Measurements from ENCODE around the gene GARNL3.

Gene GARNL3

GRCh38 chr9:127264462-127265219 is at the start of gene GARNL3:
GARNL3 (plus strand) TSS chr9:127264774; CDS start chr9:127264878, 104 bp downstream.
- TF ChIP-seq CTCF (IDR thresholded peaks at IDR 0.05; ENCODE audit: insufficient read depth, low read length, missing control alignments): no peak
- CTCF ChIA-PET: interaction anchor here (0.6 kb wide), 1 partner anchor 773 kb away, joined by 3 read pairs; no protein-coding TSS in a partner anchor
- POLR2A ChIA-PET: no interaction called here
- no peak for DNase-seq (ENCODE audit: low read depth, low spot score)
- H3K4me3 ChIP-seq (ENCODE audit: low read depth, low read length): no peak within 1 kb of the TSS

GRCh38 chr9:127215268-127216209 is 49.0 kb upstream of the GARNL3 start:
- TF ChIP-seq CTCF (IDR thresholded peaks at IDR 0.05; ENCODE audit: insufficient read depth, low read length, missing control alignments): no peak
- CTCF ChIA-PET: interaction anchor here (0.8 to 8.7 kb wide), 18 partner anchors 9 to 706 kb away, joined by 3 to 78 read pairs (median 4); partner anchors contain the start of gene ZNF79
- no peak overlapping the region for H3K4me3 ChIP-seq (ENCODE audit: low read depth, low read length)
- DNase-seq (ENCODE audit: low read depth, low spot score): no peak
- POLR2A ChIA-PET: interaction anchor here (0.9 kb wide), 1 partner anchor 235 kb away, joined by 4 read pairs; no protein-coding TSS in a partner anchor

- ChIA-PET POLR2A (no interaction called here), CTCF (interaction anchor here (1.5 to 8.7 kb wide), 5 partner anchors 8 to 251 kb away, joined by 6 to 78 read pairs (median 17); no protein-coding TSS in a partner anchor)
- no peak for TF ChIP-seq CTCF (IDR thresholded peaks at IDR 0.05; ENCODE audit: insufficient read depth, low read length, missing control alignments)
- DNase-seq (ENCODE audit: low read depth, low spot score): no peak
- no peak overlapping the region for H3K4me3 ChIP-seq (ENCODE audit: low read depth, low read length)
Measured at GRCh38 chr9:127216210-127216887, 48.2 kb upstream of the GARNL3 start.

GRCh38 chr9:127216888-127217217 is 47.7 kb upstream of the GARNL3 start:
- POLR2A ChIA-PET: no interaction called here

GRCh38 chr9:127218818-127219217 is 45.8 kb upstream of the GARNL3 start:
- H3K4me3 ChIP-seq (ENCODE audit: low read depth, low read length): no peak overlapping the region
- no peak for DNase-seq (ENCODE audit: low read depth, low spot score)
- CTCF ChIA-PET: interaction anchor here (1.0 kb wide), 1 partner anchor 15 kb away, joined by 3 read pairs; no protein-coding TSS in a partner anchor
- POLR2A ChIA-PET: no interaction called here
- no peak for TF ChIP-seq CTCF (IDR thresholded peaks at IDR 0.05; ENCODE audit: insufficient read depth, low read length, missing control alignments)

More at GRCh38 chr9:127216888-127217217, 47.7 kb upstream of the GARNL3 start:
- CTCF ChIA-PET: interaction anchor here (1.5 to 8.7 kb wide), 3 partner anchors 18 to 252 kb away, joined by 6 to 78 read pairs (median 9); no protein-coding TSS in a partner anchor
- TF ChIP-seq CTCF (IDR thresholded peaks at IDR 0.05; ENCODE audit: insufficient read depth, low read length, missing control alignments): no peak
- H3K4me3 ChIP-seq (ENCODE audit: low read depth, low read length): no peak overlapping the region
- no peak for DNase-seq (ENCODE audit: low read depth, low spot score)
